Esophagus mucosa (tissue), 1 donor: ENCODE measurements around the gene LHX4. TPM values are rescaled to one million over a fixed set of nuclear protein-coding genes. Genes with fewer than 3 reads are reported as not detected.

Experiments
- ATAC-seq: fragments of 200-7000 bp; cut with Tn5 transposase; one replicate; pipeline ENCODE4 v1.9.1; 2020
- total RNA-seq: library from RNA; stranded (reverse); gene quantifications from one replicate; pipeline ENCODE4 v1.2.4, GENCODE V29; 2023
- donor health status: DM: yes; HTN: yes; CAD: no.

The LHX4 gene
- total RNA-seq, 1 donor from 2014 or later: 0.08 TPM

DNA sequence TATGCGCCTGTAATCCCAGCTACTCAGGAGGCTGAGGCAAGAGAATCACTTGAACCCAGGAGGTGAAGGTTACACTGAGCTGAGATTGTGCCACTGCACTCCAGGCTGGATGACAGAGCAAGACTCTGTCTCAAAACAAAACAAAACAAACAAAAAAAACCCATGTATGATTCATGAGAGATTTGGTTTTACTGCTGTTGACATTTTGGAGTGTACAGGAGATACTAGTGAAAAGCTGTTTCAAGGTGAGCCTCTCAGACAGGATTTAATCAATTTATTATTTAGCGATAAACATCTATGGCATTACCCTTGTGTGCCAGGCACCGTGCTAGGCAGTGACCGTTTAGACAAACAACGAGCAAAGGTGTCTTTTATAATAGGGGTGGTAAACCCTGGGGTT, 16.5 kb downstream of the LHX4 start:
- ATAC-seq: no peak

DNA sequence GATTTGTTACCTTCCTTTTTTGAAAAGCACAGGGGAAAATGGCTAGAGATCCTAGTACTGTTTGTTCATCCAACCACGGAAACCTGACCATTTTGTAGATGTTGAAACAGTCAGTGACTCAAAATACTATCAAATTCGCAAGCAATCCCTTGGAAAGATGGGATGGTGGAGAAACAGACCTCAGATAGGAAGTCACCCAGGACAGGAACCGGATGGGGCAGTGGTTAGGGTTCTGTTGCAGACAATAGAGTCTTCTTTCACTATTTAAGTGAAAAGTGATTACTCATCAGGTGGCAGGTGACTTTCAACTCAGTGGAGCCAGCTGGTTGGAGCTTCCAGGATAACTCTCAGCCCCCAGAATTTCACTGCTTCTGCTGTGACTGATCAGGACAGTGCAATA, 17.0 kb downstream of the LHX4 start:
- no peak for ATAC-seq

DNA sequence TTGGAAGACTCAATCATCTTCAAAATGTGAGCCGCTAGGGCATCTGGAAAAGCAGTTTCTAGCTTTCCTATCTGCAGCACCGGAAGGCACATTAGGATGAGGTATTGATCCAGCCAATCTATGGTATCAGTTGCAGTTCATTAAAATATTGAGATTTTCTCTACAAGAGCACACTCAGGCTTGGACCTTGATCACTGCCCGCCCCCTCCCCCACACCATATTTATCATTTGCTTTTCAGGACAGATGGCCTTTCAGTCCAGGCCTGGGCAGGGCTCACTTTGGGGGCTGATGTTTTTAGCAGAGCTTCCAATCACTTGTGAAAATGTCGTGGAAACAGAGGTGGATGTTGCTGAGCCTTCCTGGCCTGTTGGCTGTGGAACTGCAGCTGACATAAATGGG, 17.5 kb downstream of the LHX4 start:
- ATAC-seq: no peak

DNA sequence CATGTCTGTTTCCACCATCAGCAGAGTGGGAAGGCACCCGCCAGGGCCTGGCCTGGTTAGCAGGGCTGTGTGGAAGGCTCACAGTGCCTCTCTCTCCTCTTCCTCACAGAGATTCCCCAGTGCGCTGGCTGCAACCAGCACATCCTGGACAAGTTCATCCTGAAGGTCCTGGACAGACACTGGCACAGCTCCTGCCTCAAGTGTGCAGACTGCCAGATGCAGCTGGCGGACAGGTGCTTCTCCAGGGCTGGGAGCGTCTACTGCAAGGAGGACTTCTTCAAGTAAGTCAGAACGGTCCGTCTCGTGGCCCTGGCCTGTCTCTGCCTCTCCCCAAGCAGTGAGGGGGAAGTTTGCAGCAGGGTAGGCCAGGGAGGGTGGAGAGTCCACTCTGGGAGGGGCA, 18.1 kb downstream of the LHX4 start:
- ATAC-seq: no peak

DNA sequence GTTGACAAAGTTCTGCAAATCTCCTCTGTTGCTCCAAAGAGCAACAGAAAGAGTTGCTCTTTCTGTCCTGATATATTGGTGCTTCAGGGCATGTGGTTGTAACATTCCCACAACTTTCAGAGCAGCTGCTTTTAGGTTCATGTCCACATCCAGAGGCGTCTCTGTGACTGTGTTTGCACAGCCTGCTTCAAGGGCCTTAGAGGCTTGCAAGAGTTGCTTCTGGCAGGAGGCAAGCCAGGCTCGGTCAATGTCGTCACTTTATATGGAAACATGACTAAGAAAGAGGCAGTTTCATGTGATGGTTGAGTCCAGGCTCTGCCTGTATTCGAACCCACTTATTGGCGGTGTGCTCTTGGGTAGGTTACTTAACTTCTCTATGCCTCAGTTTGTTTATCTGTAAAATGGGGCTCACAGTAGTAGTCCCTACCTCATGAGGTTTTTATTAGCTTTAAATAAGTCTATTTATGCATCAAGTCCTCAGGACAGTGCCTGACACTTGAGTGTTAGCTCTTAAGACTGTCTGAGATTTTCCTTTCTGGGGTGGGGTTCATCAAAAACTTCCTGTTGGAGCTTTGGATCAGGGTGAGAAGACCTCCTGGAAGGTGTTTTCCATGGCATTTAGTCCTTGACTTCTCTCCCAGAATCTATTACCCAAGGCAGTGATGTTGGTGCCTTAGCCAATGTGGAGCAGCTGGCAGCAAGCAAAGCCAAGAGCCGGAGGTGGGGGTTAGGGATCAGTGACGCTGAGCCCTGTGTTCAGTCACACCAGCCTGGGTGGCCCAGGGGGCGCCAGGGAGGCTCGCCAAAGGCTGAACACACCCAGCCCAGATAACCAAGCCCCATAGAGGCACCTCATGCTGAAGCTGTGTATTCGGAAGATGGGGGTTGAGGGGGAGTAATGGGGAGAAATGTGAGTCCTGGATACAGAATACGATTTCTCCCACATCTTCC, 18.9 kb downstream of the LHX4 start:
- no peak for ATAC-seq

DNA sequence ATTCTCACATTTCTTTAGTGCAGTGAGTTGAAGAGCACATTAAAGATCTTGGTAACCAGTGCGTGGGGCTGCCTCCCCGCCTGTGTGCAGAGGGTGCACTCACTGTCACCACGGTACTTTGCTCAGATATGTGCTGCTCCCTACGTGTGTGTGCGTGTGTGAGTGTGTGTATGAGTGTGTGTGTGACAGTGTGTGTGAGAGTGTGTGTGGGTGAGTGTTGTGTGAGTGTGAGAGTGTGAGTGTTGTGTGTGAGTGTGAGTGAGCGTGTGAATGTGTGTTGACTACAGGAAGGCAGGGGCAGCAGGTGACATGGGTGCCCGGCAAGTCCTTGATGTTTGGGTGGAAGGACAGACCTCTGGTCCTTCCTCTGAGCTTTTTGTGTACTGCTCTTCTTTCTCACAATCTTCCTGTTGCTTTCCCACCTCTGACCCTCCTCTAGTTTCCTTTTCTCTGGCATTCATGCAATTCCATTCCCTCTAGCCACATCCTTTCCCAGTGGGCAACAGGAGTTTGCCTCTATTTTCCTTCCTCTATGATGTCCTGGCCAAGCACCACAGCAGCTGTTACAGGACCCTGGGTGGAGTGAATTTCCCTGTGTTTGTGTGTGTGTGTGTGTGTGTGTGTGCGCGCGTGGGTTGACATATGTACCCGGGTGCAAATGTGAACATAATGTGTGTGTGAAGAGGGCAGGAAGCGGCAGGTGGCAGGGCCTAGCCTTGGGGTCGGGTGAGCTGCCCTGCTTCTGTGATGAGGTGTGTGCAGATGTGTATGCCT, 19.8 kb downstream of the LHX4 start:
- ATAC-seq: no peak

DNA sequence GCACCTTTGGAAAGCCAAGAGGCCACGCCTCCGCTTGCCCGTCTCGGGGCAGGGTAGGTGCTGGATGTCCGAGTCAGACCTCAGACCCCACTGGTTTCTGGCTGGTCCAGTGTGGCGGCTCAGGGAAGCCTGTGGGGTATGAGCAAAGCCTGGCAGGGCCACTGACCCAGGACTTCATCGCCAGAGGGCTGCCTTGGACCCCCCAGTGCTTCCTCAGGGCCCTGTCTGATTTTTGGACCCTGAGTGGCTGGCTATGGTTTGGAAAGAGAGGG, 20.4 kb downstream of the LHX4 start:
- ATAC-seq: no peak

DNA sequence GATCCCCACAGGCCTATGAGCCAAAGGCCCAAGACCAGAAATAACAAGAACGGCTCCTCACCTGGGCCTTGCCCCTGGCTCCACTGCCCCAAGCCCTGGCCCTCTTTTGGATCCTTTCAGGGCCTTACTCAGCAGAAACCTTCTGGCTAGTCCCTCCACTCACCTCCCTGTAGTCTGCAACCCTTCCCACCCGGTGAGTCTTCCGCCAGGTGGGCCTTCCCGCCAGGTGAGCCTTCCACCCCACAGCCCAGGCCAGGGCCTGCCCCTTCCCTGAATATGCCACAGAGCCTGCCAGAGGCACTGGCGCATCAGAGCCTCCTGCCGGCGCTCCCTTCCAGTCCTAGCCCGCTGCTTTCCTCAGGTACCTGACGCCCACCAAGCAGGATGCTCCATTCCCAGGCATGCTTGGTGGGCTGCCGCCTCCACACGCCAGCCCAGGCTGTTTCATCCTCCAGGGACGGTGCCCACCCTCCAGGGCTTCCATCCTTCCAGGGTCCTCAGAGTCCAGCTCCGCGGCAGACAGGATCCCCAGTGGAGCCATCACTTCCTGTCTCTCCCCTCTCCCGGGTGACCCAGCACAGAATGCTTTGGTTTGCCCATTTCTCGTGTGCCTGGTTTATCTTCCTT, 20.9 kb downstream of the LHX4 start:
- ATAC-seq: no peak

DNA sequence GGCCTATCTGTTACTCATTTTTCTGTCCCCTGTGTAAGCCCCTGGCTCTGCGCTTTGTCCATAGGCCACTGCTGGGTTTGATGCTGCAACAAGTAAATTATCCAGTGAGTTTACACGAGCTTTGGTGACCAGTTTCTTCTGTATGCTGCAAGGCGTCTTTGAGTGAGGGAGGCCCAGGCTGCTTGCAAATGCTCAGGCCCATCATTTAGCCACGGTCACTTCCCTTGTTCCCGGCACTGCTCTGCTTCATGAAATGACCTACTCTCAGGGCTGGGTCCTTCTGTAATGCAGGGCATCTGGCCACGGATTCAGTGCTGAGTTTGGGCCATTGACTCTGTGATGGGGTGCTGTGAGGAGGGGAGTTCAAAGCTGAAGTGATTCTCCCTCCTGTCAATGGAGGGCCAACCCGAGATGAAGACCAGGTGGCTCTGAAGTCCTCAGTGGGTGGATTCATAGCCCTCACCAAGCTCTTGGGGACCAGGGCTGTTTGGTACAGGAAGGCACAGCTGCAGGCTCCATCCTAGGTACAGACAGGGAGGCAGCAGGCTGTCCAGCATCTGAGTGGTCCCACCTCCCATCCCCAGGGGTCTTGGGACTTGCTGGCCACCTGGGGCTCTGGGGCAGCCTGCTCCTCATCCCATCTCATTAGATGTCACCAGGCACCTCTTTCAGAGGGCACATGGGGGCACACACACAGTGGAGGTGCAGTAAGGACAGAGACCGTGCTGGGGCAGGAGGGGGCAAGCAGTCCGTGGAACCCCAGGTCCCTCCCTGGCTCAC, 21.7 kb downstream of the LHX4 start:
- ATAC-seq: no peak

DNA sequence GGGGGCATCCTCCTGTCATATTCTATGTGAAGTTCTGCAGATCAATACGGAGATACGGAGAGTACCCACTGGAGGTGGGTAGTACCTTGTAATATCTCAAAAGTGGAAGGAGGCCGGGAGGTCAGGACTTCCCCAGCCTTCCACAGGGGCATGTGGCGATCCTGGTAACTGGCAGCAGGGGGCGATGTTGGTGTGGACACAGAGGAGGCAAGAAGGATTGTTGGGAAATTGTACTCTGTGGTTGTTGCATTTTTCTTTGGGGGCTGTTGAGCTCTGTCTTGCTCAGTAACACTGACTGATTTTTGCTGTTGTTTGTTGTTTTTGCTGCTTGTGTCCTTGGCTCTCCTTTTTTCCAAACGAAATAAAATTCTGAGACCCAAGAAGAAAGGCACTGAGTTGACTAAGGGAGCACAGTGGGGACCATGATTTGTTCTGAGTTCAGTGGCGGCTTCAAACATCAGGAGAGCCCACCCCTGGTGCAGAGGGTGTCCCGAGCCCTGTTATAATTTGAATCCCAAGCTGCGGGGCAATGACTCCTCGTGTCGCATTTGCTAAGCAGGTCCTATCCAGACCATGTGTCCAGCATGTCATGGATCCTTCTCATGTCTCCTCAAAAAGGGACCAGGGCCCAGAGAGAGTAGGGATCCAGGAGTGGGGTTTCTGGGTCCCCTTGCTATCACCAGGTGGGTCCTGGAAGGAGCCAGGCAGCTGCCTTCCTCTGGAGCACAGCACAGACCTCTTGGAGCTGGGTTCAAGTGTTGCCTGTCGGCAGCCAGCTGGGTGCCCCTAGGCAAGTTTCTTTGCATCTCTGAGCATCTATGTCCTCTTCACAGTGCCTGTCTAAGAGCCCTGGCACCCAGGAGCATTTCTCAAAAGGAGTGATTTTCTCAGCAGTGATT, 22.8 kb downstream of the LHX4 start:
- peak; percentile 65 for ATAC-seq

DNA sequence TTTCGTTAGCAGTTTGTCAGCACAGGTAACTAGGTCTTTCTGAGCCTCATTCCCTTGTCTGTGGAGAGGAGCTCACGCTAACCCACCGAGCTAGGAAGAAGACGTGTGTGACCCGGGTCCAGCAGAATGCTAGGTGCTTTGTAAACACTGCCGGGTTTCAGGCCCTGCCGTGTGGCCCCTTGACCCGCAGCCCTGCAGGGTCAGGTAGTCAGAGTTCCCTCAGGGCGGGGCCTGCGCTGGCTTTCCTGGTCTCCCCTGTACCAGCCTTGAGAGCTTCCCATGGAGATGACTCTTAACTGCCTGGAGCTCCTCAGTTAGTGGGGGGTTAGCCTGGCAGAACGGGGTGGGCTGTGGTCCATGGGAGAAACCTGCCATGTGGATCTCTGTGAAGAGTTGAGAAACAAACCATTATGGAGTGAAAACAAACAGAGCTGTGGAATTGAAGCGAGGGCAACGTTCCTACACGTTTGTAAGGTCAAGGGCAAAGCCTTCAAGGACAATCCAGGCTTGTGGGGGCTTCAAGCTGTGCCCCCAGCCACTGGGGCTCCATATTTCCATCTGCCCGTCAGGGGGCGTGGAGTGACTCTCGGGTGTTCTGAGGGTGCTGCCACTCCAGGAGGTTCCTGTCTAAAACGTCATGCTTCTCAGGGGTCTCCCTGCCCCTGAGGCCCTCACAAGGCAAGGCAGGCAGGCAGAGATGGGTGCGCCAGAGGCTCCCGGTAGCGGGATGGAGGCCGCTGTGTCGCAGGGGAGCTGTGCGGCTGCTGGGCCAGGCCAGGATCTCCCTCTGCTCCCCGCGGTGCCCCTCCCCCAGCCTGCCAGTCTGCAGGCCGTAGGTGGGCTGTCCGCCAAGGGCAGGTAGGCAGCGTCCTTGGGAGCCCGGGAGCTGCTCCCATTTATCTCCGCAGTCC, 23.8 kb downstream of the LHX4 start:
- no peak for ATAC-seq

DNA sequence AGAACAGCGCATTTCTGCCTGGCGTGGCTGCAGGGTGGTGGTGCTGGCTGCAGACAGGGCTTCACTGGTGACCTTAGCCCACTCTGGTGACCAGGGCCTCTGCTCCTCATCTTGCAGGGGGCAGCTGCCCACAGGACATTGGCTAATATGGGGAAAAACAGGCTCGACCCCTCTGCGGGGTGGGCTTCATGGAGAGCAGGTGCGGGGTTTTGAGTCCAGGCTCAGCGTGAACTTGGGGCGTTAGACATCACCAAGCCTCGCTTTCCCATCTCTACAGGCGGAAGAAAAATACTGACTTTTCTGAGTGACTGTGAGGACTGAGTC, 24.4 kb downstream of the LHX4 start:
- ATAC-seq: no peak

DNA sequence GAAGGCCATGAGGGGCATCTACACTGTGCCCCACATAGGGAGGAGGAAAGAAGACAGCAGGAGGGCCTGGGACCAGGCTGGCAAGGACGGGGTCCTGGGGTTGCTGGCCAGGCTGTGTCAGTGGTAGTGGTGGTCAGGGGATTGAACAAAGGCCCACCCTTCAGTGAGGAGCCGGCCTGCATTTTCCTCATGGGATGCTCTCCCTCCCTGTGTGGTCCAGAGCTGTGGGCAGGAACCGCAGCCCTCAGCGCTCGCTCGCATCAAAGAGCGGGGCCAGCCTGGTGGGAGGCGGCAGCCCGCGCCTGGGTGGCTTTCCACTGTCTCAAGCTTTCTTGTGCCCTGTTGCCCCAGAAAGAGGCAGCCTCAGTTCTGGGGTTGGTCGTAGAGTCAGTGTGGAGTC, 24.8 kb downstream of the LHX4 start:
- ATAC-seq: no peak

DNA sequence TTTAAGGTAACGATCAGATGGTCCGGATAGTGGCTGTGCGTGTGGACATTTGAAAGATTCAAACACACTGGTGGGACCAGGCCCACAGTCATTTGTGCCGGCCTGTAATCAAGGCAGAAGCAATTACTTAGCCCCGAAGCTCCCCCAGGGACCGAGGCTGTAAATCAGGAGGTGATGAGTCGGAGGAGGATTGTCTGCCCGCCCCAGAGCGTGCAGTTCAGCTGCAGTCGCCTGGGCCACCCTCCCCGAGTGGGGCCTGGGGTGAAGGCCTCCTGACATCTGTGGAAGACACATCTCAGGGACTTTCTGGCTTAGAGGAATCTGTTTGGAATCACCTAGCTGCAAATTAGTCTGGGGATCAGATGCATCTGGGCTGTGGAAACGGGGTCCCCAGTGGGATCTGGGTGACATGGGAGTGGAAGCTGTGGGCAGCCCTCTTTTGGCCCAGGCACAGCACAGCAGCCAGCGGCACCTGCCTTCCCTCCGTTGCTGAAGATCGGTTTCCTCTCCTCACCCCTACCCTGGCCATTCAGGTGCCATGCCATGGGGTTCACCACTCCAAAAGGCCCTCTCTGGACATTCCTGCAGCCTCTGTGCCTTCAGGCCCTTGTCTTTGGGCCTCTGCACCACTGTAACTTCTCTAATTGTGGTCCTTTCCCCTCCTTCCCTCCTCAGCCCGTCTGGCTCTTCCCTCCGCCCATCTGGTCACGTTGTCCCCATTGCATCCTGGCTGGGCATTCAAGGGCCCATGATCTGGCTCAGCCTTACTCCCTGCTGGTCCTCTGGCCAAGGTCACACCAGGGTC, 25.7 kb downstream of the LHX4 start:
- ATAC-seq: no peak

DNA sequence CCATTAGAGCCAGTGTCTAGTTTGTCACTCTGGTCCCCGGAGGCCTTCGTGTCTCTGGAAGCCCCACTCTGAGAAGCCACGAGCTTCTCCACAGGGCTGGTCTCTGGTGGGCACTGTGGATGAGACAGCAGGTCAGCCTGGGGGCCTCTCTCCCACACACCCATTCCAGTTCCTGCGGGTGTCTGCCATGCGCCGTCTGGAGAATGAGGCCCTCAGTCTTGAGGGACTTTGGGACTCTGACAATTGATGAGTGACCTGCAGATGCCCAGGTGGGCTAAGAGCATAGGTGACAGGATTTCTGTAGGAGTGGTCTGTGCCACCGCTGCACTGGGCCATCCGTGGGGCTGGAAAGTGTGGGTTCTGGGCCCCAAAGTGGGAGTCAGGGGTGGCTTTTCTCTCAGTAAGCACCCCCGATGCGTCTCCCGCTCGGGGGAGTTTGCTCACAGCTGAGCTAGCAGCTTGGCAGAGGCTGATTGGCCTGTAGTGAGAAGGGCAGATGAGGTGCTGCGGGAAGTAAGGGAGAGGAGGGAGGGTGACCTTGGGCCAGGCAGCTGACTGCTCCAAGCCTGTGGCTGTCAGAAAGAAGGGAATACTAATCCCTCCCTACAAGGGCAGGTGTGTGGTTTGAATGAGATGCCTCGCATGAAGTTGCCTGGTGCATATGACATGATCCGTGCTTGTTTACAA, 26.4 kb downstream of the LHX4 start:
- ATAC-seq: no peak

DNA sequence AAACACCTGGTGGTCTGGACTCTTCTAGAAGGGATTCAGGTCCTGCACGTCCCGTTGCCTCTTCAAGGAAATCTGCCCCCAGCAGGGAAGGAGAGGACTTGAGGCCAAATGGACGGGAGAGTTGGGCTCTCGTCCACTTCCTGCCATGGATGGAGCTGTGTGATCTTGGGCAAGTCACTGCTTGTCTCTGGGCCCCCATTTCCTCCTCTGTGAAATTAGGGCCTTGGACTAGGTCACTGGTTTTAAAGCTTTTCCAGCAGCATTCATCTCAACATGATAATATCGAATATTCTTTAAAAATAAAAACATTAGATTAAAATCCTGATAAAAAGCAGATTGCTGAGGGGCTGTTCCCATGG, 26.9 kb downstream of the LHX4 start:
- ATAC-seq: no peak

DNA sequence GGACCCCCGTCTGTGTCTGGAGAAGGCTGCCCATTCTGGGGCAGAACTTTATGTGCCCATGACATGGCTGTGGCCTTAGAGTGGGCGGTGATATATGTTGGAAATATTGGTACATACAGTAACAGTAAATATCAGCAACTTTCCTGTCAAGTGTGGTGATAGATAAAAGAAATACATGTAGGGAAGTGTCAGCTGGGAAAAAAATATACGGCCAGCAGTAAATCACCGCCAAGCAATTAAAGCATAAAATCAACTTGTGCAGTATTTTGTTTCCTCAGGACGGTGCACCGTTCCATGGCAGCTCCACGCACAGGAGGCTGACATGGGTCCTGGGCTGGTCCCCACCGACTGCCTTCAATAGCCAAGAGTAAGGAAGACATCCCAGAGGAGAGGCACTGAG, 27.4 kb downstream of the LHX4 start:
- no peak for ATAC-seq

DNA sequence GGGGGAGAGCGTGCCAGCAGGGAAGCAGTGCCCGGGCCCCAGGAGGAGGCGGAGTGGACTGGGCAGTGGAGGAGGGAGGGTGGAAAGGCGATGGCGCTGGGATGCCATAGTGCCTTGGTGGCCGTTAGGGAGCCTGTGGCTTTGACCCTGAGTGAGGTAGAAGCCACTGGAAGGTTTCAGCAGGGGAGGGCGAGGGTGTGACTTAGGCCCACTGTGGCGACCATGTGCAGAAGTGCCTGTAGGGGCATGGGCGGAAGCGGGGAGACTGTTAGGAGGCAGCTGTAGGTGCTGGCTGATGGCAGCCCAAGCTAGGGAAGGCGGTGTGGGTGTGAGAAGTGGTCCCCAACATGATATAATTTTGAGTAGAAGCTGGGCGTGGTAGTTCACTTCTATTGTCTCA, 28.2 kb downstream of the LHX4 start:
- no peak for ATAC-seq

DNA sequence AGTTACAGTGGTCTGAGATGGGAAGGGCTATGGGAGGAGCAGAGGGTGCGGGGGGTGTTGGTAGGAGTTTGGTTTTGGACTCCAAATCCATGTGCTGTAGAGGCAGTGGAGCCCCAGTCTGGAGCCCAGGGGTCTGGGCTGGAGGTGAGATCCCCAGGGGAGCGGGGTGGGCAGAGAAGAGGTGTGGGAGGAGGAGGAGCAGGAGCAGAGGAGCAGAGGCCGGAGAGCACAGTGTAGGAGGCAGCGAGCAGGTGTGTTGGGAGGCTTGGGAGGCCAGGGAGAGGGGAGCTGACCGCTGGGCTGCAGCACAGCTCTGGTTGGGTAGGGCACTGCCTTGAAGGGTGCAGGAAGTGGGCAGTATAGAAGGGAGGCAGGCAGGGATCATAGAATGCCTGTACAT, 28.9 kb downstream of the LHX4 start:
- ATAC-seq: no peak
